BE2C (cell line): ENCODE measurements around the gene EHBP1.

ENCODE experiments used
- DNase-seq: peaks from one replicate; pipeline ENCODE4 v3.0.0-alpha.2; 2020
- H3K27me3 ChIP-seq: fragments of 250-450 bp; sonication (Bioruptor Pico); 2 replicates; pipeline ENCODE4 v1.5.1; 2020; ENCODE audit warnings: mild to moderate bottlenecking
- H3K36me3 ChIP-seq: fragments of 250-450 bp; sonication (Bioruptor Pico); 2 replicates; pipeline ENCODE4 v1.5.1; 2020; ENCODE audit warnings: mild to moderate bottlenecking
- H3K4me1 ChIP-seq: fragments of 250-450 bp; sonication (Bioruptor Pico); 2 replicates; pipeline ENCODE4 v1.5.1; 2020
- H3K4me3 ChIP-seq: 2 replicates; pipeline ENCODE4 v1.5.1; 2011; ENCODE audit warnings: low read depth, low read length
- H3K9me3 ChIP-seq: fragments of 250-450 bp; sonication (Bioruptor Pico); 2 replicates; pipeline ENCODE4 v1.5.1; 2020
- TF ChIP-seq, protein P1 (sequence below): IDR thresholded peaks from 2 replicates; pipeline ENCODE4 v1.5.1; 2012; ENCODE audit warnings: mild to moderate bottlenecking, low read depth, low read length

The EHBP1 gene

DNA sequence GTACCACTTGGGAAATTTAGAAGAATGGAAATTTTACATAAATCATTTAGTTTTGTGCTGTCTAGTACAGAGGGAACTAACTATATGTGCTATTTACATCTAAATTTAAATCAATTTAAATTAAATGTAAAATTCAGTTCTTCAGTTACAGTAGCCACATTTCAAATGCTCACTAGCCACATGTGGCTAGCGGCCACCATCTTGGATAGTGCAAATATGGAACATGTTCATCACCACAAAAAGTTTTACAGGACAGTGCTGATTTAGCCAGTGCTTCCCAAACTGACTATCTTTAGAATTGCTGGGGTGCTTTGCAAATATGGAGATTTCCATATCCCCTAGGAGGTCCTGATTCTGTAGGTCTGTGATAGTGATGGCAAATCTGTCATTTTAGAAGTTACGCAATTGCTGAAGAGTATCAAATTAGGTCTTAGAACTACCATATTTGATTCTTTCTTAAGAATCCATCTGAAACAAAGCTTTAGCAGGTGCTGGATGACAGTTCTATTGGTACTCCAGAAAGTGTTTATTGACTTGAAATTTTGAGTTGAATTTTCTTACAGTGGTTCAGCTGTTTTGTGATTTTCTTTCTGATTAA lies 12.8 kb downstream of the EHBP1 start:
- H3K4me3 ChIP-seq, result no peak overlapping the region
- H3K27me3 ChIP-seq, result no peaks in the 10 kb centered on the region
- H3K36me3 ChIP-seq, result no peaks in the 10 kb centered on the region
- no peak for DNase-seq
- no peaks in the 10 kb centered on the region for H3K4me1 ChIP-seq
- TF ChIP-seq, protein P1, sequence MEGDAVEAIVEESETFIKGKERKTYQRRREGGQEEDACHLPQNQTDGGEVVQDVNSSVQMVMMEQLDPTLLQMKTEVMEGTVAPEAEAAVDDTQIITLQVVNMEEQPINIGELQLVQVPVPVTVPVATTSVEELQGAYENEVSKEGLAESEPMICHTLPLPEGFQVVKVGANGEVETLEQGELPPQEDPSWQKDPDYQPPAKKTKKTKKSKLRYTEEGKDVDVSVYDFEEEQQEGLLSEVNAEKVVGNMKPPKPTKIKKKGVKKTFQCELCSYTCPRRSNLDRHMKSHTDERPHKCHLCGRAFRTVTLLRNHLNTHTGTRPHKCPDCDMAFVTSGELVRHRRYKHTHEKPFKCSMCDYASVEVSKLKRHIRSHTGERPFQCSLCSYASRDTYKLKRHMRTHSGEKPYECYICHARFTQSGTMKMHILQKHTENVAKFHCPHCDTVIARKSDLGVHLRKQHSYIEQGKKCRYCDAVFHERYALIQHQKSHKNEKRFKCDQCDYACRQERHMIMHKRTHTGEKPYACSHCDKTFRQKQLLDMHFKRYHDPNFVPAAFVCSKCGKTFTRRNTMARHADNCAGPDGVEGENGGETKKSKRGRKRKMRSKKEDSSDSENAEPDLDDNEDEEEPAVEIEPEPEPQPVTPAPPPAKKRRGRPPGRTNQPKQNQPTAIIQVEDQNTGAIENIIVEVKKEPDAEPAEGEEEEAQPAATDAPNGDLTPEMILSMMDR, result no peak
- no peaks in the 10 kb centered on the region for H3K9me3 ChIP-seq

DNA sequence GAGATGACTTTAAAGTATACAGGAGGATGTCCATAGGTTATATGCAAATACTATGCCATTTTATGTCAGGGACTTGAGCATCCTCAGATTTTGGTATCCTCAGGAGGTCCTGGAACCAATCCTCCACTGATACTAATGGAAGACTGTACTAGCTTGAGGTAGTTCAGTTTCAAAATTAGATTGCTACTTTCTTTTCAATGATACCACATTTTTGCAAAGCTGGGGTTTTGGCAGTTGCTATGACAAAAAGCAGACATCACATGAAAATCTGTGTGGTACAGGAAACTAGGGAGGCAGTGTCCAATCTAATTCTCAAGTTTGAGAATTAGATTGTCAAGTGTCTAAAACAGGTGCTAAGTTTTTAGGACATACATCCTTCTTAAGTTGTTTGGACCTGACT lies 14.2 kb downstream of the EHBP1 start:
- Histone ChIP-seq H3K4me1 (no peaks in the 10 kb centered on the region), H3K4me3 (no peak overlapping the region), H3K9me3 (no peaks in the 10 kb centered on the region), H3K36me3 (no peaks in the 10 kb centered on the region), H3K27me3 (no peaks in the 10 kb centered on the region)
- no peak for DNase-seq
- TF ChIP-seq, protein P1, result no peak

DNA sequence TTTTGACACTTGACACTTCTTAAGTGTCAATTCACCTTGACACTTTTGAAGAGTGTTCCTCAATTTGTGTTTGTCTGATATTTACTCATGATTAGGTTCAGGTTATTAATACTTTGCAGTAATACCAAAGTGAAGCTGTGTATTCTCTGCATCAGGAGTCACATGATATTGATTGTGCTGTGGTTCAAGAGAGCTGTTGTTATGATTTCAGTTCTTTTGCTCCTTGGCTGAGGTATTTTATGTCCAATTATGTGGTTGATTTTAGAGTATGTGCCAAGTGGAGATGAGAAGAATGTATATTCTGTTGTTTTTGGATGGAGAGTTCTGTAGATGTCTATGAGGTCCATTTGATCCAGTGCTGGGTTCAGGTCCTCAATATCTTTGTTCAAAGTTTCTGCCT lies 17.2 kb downstream of the EHBP1 start:
- H3K9me3 ChIP-seq, result no peaks in the 10 kb centered on the region
- no peaks in the 10 kb centered on the region for H3K36me3 ChIP-seq
- DNase-seq, result no peak
- H3K4me1 ChIP-seq, result no peaks in the 10 kb centered on the region
- H3K4me3 ChIP-seq, result no peak overlapping the region
- no peaks in the 10 kb centered on the region for H3K27me3 ChIP-seq
- TF ChIP-seq, protein P1, result no peak

DNA sequence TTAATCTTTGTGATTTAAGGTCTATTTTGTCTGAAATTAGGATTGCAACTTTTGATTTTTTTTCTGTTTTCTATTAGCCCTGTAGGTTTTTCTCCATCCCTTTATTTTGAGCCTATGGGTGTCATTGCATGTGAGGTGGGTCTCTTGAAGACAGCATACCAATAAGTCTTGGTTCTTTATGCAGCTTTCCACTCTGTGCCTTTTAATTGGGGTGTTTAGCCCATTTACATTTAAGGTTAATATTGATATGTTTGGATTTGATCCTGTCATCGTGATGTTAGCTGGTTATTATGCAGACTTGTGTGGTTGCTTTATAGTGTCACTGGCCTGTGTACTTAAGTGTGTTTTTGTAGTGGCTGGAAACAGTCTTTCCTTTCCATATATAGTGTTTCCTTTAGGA lies 17.7 kb downstream of the EHBP1 start:
- no peak overlapping the region for H3K4me3 ChIP-seq
- H3K36me3 ChIP-seq, result no peaks in the 10 kb centered on the region
- H3K4me1 ChIP-seq, result no peaks in the 10 kb centered on the region
- no peaks in the 10 kb centered on the region for H3K9me3 ChIP-seq
- TF ChIP-seq, protein P1, result no peak
- H3K27me3 ChIP-seq, result no peaks in the 10 kb centered on the region
- no peak for DNase-seq

DNA sequence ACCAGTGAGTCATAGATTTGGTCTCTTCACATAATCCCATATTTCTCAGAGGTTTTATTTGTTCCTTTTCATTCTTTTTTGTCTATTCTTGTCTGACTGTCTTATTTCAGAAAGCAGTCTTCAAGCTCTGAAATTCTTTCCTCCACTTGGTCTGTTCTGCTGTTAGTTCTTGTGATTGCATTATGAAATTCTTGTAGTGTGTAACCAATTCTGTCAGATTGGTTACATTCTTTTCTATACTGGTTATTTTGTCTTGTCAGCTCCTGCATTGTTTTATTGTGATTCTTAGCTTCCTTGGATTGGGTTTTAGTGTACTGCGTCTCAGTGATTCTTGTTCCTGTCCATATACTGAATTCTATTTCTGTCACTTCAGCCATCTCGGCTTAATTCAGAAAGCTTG lies 18.6 kb downstream of the EHBP1 start:
- H3K4me3 ChIP-seq, result no peak overlapping the region

More for the DNA sequence above, 18.6 kb downstream of the EHBP1 start:
- Histone ChIP-seq H3K9me3 (no peaks in the 10 kb centered on the region), H3K4me1 (no peaks in the 10 kb centered on the region), H3K27me3 (no peaks in the 10 kb centered on the region), H3K36me3 (no peaks in the 10 kb centered on the region)
- DNase-seq, result no peak
- TF ChIP-seq, protein P1, result no peak
